Keratinocyte (primary cell): ENCODE results near the gene CDC20. TPM values are rescaled to one million over a fixed set of nuclear protein-coding genes. Genes with fewer than 3 reads are reported as not detected.
A peak's percentile ranks its signal among the peaks of the same experiment; 100 is the strongest.

Experiments used
- DNase-seq: peaks from one replicate; pipeline ENCODE4 v3.0.0-alpha.2; 2011; ENCODE audit warnings: low read depth, missing footprints, low spot score
- FAIRE-seq: peaks from 2 replicates; lab custom pipeline; 2011; peaks lifted over from hg19 to GRCh38; lab: Jason Lieb, UNC
- H2AFZ ChIP-seq: 2 replicates; pipeline ENCODE4 v1.6.0; 2012; ENCODE audit warnings: low read length, control low read depth, inconsistent platforms; ENCODE audit not compliant: control insufficient read depth
- H3K27ac ChIP-seq: 2 replicates; pipeline ENCODE4 v1.5.1; 2011; ENCODE audit warnings: low read length; ENCODE audit not compliant: control insufficient read depth, insufficient read depth
- H3K27me3 ChIP-seq: 3 replicates; pipeline ENCODE4 v1.6.0; 2011; ENCODE audit warnings: low read length; ENCODE audit not compliant: control insufficient read depth, insufficient read depth; ENCODE audit errors: extremely low read depth
- H3K36me3 ChIP-seq, 2 experiments: 2 replicates in 1 of 2; 3 replicates in 1 of 2; pipeline ENCODE4 v1.5.1; 2011; ENCODE audit warnings: low read length in 2 of 2, mild to moderate bottlenecking in 1 of 2; ENCODE audit not compliant: control insufficient read depth in 2 of 2, insufficient read depth in 2 of 2; ENCODE audit errors: extremely low read depth in 1 of 2
- H3K4me1 ChIP-seq: 3 replicates; pipeline ENCODE4 v1.5.1; 2011; ENCODE audit warnings: low read length; ENCODE audit not compliant: control insufficient read depth, insufficient read depth; ENCODE audit errors: extremely low read depth
- H3K4me2 ChIP-seq: 3 replicates; pipeline ENCODE4 v1.6.0; 2011; ENCODE audit warnings: low read depth, low read length; ENCODE audit not compliant: control insufficient read depth, insufficient read depth; ENCODE audit errors: extremely low read depth
- H3K4me3 ChIP-seq, 3 experiments: fragments of 200-600 bp in 1 of 3; sonication (generic) in 1 of 3; 2 replicates in 2 of 3; 3 replicates in 1 of 3; pipeline ENCODE4 v1.5.1; 2011 to 2016; ENCODE audit warnings: low read length in 3 of 3, mild to moderate bottlenecking in 3 of 3, control low read depth in 2 of 3, inconsistent platforms in 1 of 3, low read depth in 1 of 3, mixed read lengths in 1 of 3, mixed run types in 1 of 3, moderate library complexity in 1 of 3; ENCODE audit not compliant: control insufficient read depth in 2 of 3, insufficient read depth in 2 of 3; ENCODE audit errors: extremely low read depth in 1 of 3
- H3K79me2 ChIP-seq: 2 replicates; pipeline ENCODE4 v1.6.0; 2012; ENCODE audit warnings: low read length; ENCODE audit not compliant: control insufficient read depth, insufficient read depth
- H3K9ac ChIP-seq: 3 replicates; pipeline ENCODE4 v1.6.0; 2011; ENCODE audit warnings: low read length; ENCODE audit not compliant: control insufficient read depth, insufficient read depth; ENCODE audit errors: extremely low read depth
- H3K9me1 ChIP-seq: 3 replicates; pipeline ENCODE4 v1.6.0; 2011; ENCODE audit warnings: low read length; ENCODE audit not compliant: control insufficient read depth, insufficient read depth; ENCODE audit errors: extremely low read depth
- H3K9me3 ChIP-seq: 2 replicates; pipeline ENCODE4 v1.5.1; 2012; ENCODE audit warnings: low read depth, low read length; ENCODE audit not compliant: control insufficient read depth
- H4K20me1 ChIP-seq: 3 replicates; pipeline ENCODE4 v1.6.0; 2011; ENCODE audit warnings: low read length; ENCODE audit not compliant: control insufficient read depth, insufficient read depth; ENCODE audit errors: extremely low read depth
- EZH2 ChIP-seq: IDR thresholded peaks from one replicate; pipeline ENCODE4 v1.6.1; 2012; ENCODE audit warnings: inconsistent platforms, mild to moderate bottlenecking, low read length, moderate library complexity
- dilution Hi-C: fragments of 300-500 bp; cut with MboI; formaldehyde crosslinking; loops from one replicate; pipeline ENCODE4 v1.7.0; 2020; ENCODE audit warnings: low sequenced_read_pairs; ENCODE audit not compliant: extremely low pct_ligation_motif_present
- polyA plus RNA-seq, 5 experiments: library from polyadenylated mRNA; depleted of rRNA in 3 of 5; stranded (reverse) in 3 of 5; stranded (forward) in 1 of 5; unstranded in 1 of 5; fragments of >200 nt; gene quantifications; 1 replicate in 1 of 5; 2 replicates in 3 of 5; 3 replicates in 1 of 5; pipeline versions ENCODE4 v1.2.1 to v1.2.3, GENCODE V29; 2011 to 2012; ENCODE audit warnings: missing spikeins in 2 of 5, low read depth in 1 of 5, low replicate concordance in 1 of 5
- TF ChIP-seq, protein P1 (sequence below), 3 experiments: IDR thresholded peaks in 1 of 3; conservative IDR thresholded peaks in 1 of 3; optimal IDR thresholded peaks in 1 of 3; 2 replicates in 2 of 3; 3 replicates in 1 of 3; pipeline versions ENCODE3 to v1.5.1; 2011; ENCODE audit warnings: low read length in 3 of 3, mild to moderate bottlenecking in 3 of 3, moderate library complexity in 2 of 3, control low read depth in 1 of 3, inconsistent platforms in 1 of 3; ENCODE audit not compliant: insufficient read depth in 2 of 3; ENCODE audit errors: extremely low read depth in 1 of 3

Gene CDC20
- polyA plus RNA-seq, 1 donor (not counting 4 experiments of a cell fraction or from before 2014, with no cell fraction given): 84.2 TPM

DNA sequence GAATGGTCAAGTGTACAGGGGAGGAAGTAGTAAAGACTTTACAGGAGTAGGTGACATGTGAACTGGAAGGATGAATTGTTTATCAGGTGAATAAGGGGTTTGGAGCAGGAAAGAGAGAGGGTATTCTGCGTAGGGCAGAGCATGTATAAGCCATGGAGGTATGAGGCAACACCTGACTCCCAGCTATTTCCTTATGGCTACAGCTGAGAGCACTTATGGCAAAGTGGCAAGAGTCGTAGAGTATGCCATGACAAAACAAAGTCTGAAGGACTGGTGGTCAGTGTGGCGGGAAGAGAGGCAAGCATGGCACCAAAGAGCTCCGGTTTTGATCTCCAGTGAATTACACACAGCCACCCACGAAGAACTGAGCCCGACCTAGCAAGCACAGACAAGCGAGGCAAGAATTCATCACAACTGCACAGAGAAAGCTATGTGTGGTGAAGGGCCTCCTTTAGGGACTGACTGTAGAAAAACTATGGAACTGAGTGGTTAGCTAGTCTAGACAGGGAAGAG, 18.0 kb downstream of the CDC20 start:
- H3K79me2 ChIP-seq: no peaks in the 10 kb centered on the region
- H3K9ac ChIP-seq: no peak overlapping the region
- peaks cover 31% of the 10 kb centered on the region for H3K4me1 ChIP-seq
- H2AFZ ChIP-seq: no peak overlapping the region
- peaks cover 3 to 4% of the 10 kb centered on the region in 2 experiments for H3K36me3 ChIP-seq
- TF ChIP-seq, protein P1, sequence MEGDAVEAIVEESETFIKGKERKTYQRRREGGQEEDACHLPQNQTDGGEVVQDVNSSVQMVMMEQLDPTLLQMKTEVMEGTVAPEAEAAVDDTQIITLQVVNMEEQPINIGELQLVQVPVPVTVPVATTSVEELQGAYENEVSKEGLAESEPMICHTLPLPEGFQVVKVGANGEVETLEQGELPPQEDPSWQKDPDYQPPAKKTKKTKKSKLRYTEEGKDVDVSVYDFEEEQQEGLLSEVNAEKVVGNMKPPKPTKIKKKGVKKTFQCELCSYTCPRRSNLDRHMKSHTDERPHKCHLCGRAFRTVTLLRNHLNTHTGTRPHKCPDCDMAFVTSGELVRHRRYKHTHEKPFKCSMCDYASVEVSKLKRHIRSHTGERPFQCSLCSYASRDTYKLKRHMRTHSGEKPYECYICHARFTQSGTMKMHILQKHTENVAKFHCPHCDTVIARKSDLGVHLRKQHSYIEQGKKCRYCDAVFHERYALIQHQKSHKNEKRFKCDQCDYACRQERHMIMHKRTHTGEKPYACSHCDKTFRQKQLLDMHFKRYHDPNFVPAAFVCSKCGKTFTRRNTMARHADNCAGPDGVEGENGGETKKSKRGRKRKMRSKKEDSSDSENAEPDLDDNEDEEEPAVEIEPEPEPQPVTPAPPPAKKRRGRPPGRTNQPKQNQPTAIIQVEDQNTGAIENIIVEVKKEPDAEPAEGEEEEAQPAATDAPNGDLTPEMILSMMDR (optimal IDR thresholded peaks at IDR 0.05 in 1 of 3, IDR thresholded peaks at IDR 0.05 in 1 of 3, conservative IDR thresholded peaks at IDR 0.05 in 1 of 3; ENCODE audit: extremely low read depth in 1 of 3, insufficient read depth in 2 of 3, low read length in 3 of 3): no peak
- TF ChIP-seq EZH2: no peak
- DNase-seq: no peak
- dilution Hi-C loops: no loop called here
- FAIRE-seq: peak; percentile 36
- H3K27ac ChIP-seq: no peak overlapping the region
- H3K9me1 ChIP-seq: no peaks in the 10 kb centered on the region
- H3K4me3 ChIP-seq: no peak overlapping the region
- H3K4me2 ChIP-seq: no peak overlapping the region
- H3K27me3 ChIP-seq: no peaks in the 10 kb centered on the region
- H3K9me3 ChIP-seq: no peaks in the 10 kb centered on the region
- H4K20me1 ChIP-seq: no peaks in the 10 kb centered on the region

DNA sequence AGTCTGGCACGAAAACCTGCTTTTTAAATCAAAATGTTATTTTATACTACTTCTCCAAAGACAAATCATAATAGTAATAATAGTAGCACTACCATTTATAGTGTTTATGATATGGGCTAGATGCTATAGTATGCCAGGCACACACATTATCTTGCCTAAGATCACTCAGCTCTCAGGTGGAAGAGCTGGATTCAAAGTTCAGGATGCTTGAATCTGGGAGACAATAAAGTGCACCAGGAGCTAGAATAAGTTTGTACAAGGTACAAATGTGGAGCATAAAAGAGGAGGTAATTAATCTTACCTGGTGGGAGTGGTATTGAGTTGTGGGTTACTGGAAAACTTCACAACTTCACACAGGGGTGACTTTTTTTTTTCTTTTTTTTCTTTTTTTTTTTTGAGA, 19.1 kb downstream of the CDC20 start:
- H3K4me1 ChIP-seq: peaks cover 21% of the 10 kb centered on the region
- TF ChIP-seq, protein P1 (optimal IDR thresholded peaks at IDR 0.05 in 1 of 3, IDR thresholded peaks at IDR 0.05 in 1 of 3, conservative IDR thresholded peaks at IDR 0.05 in 1 of 3; ENCODE audit: extremely low read depth in 1 of 3, insufficient read depth in 2 of 3, low read length in 3 of 3): no peak
- dilution Hi-C loops: no loop called here
- H3K4me2 ChIP-seq: no peak overlapping the region
- no peak overlapping the region for H3K9ac ChIP-seq
- H4K20me1 ChIP-seq: no peaks in the 10 kb centered on the region
- H3K79me2 ChIP-seq: no peaks in the 10 kb centered on the region
- no peak overlapping the region for H2AFZ ChIP-seq
- no peaks in the 10 kb centered on the region for H3K9me3 ChIP-seq
- no peak overlapping the region for H3K4me3 ChIP-seq
- no peaks in the 10 kb centered on the region for H3K9me1 ChIP-seq
- DNase-seq (no peak), FAIRE-seq (no peak)
- H3K36me3 ChIP-seq: peaks cover 10 to 13% of the 10 kb centered on the region in 2 experiments
- H3K27me3 ChIP-seq: no peaks in the 10 kb centered on the region
- no peak overlapping the region for H3K27ac ChIP-seq
